HG03025 (cell line): Measurements from ENCODE around the gene NLRC5.

Experiments
- ATAC-seq: cut with Tn5 transposase; IDR thresholded peaks from one replicate; pipeline ENCODE4 v1.9.1; 2021; ENCODE audit warnings: mild to moderate bottlenecking, moderate library complexity; ENCODE audit not compliant: unreplicated experiment, low FRiP score

The NLRC5 gene, protein sequence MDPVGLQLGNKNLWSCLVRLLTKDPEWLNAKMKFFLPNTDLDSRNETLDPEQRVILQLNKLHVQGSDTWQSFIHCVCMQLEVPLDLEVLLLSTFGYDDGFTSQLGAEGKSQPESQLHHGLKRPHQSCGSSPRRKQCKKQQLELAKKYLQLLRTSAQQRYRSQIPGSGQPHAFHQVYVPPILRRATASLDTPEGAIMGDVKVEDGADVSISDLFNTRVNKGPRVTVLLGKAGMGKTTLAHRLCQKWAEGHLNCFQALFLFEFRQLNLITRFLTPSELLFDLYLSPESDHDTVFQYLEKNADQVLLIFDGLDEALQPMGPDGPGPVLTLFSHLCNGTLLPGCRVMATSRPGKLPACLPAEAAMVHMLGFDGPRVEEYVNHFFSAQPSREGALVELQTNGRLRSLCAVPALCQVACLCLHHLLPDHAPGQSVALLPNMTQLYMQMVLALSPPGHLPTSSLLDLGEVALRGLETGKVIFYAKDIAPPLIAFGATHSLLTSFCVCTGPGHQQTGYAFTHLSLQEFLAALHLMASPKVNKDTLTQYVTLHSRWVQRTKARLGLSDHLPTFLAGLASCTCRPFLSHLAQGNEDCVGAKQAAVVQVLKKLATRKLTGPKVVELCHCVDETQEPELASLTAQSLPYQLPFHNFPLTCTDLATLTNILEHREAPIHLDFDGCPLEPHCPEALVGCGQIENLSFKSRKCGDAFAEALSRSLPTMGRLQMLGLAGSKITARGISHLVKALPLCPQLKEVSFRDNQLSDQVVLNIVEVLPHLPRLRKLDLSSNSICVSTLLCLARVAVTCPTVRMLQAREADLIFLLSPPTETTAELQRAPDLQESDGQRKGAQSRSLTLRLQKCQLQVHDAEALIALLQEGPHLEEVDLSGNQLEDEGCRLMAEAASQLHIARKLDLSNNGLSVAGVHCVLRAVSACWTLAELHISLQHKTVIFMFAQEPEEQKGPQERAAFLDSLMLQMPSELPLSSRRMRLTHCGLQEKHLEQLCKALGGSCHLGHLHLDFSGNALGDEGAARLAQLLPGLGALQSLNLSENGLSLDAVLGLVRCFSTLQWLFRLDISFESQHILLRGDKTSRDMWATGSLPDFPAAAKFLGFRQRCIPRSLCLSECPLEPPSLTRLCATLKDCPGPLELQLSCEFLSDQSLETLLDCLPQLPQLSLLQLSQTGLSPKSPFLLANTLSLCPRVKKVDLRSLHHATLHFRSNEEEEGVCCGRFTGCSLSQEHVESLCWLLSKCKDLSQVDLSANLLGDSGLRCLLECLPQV (N-terminal part only)

DNA sequence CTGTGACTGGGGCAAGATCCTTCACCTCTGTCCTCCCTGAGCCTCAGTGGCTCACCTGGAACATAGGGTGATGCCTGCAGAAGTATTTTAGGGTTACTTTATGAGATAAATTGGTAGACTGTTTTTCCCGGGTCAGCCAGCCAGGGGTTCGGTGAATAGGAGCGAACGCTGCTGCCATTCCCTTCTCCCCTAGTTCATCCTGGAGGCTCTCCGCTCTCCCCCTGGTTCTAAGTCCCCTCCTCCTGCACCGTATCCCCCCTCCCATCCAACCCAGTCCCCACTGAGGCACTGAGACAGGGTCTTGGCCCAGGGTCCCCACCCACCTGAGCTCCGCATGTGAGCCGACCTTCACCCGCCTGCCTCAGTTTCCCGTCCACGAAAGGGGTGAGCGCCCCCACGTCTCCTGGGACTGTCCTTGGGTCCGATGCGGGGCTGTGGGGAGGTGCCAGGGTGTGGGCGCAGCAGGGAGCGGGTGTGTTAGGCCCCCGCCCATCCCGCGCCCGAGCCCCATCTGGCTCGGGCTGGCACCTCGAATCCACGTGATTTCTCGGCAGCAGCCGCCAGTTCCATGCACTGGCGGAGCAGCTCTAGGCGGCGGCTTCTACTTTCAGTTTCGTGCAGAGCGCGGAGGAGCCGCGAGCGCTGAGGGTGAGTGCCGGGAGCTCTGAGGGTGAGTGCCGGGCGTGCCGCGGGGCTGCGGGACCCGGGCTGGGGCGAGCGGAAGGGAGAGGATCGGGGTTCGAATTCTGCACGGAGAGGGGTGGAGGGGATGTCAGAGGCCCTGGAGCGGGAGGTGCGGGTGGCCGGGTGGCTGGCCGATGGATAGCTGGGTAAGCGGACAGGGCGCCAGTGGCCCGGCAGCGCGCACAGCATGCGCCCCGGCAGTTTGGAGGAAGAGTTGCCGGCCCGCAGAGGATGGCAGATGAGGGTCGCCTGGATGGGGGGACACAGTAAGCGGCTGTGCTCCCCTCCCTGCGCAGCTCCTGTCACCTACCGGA, at the start of gene NLRC5:
Gene NLRC5, plus strand, starts transcription at position 610 of the 998 bp plus-strand sequence. CDS start 31,156 bp downstream, outside the sequence.
- peak; percentile 65 for ATAC-seq

DNA sequence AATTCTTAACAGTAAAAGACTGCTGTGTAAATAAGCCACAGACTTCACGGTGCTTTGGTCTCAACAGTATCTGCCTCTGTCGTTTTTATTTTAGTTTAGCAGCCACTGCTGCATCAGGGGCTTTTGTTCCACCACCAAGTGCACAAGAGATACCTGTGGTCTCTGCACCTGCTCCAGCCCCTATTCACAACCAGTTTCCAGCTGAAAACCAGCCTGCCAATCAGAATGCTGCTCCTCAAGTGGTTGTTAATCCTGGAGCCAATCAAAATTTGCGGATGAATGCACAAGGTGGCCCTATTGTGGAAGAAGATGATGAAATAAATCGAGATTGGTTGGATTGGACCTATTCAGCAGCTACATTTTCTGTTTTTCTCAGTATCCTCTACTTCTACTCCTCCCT, 49.6 kb upstream of the NLRC5 start:
- ATAC-seq, result no peak

DNA sequence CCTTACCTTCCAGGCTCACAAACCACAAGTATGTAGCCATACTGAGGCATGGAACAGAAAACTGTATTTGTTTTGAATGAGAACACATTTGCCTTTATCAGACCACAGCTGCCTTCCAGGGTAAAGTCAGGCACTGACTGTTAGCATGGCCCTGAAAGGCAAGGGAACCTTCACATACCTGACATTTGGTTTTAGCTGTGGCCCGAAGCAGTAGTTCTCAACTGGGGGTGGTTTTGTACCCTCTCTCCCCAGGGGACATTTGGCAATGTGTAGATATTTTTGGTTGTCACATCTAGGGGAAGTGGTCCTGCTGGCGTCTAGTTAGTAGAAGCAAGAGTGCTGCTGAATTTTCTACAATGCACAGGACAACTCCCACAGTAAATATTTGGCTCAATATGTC, 48.3 kb upstream of the NLRC5 start:
- no peak for ATAC-seq

DNA sequence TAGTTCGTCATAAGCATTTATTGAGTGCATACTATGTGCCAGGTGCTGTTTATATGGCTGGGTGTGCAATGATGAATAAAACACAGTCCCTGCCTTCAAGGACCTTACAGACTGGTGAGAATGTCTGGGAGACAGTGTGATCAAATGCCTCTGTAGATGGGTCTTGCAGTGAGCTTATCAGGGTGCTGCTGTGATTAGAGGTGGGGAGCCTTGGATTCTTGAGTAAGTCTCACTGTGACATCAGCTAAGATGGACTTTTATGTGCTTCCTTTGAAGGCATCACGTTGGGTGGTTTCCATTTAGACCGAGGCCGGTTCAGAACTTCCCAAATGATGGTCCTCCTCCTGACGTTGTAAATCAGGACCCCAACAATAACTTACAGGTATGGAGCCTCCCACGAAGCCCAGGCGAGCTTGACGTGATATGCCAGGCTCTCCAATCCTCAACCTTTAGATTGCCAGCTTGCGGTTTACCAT, 47.5 kb upstream of the NLRC5 start:
- ATAC-seq, result no peak

DNA sequence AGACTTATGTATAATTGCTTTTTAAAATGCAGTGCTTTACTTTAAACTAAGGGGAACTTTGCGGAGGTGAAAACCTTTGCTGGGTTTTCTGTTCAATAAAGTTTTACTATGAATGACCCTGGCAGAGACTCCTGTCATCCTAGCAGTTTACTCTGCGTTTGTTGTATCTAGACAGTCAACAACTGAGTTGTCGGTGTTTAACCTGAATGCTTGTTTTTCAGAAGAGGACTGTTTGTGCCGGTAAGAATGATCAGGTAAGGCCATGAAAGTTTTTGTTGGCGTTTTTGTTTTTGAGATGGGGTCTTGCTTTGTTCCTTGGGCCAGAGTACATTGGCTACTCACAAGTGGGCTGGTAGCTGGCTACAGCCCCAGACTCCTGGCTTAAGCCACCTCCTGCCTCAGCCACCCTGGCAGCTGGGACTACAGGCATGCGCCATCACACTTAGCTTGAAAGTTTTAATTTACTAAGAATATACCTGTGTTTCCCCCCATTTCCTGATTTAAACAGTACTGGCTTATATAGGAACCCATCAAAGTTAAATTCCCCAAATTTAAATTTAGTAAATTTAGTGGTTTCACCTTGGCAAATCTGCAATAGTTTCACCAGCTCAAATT, 45.5 kb upstream of the NLRC5 start:
- ATAC-seq, result no peak

DNA sequence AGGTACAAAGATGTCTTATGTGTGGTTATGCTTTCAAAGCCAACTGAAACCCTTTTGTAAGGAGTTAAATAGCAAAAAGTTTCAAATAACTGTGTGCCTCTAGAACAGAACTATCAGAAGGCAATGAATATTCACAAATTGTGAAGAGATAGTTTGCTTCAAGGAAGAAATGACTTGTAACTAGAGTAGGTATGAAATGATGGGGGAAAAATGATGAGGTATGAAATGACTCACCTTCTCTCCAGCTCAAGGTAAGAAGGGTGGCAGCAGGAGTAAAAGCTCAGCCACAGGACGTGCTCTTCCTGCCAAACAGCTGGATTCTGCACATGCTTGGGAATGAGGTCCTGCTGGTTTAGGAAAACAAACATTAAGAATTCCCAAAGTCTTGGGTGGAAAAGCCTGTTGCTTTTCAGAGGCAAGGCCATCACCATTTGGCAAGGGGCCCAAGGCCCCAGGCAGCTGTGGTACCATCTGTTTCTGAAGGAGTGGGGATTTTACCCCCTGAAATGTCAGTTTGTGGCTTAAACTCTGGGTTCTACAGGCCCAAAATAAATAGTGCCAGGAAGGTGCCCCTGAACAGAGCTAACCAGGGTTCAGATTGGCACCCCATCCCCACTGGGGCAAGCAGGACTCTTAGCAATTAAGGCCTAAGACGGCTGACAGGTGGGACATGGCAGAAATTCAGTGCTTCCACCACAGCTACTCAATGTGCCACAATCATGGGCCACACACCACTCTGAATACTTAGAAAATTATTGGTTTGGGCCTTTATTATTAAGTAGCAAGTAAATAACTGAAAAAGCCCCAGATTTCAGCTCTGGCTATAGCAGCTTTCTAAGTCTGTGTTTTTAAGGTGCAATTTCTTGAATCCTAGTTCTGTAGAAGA, 44.2 kb upstream of the NLRC5 start:
- ATAC-seq, result no peak

DNA sequence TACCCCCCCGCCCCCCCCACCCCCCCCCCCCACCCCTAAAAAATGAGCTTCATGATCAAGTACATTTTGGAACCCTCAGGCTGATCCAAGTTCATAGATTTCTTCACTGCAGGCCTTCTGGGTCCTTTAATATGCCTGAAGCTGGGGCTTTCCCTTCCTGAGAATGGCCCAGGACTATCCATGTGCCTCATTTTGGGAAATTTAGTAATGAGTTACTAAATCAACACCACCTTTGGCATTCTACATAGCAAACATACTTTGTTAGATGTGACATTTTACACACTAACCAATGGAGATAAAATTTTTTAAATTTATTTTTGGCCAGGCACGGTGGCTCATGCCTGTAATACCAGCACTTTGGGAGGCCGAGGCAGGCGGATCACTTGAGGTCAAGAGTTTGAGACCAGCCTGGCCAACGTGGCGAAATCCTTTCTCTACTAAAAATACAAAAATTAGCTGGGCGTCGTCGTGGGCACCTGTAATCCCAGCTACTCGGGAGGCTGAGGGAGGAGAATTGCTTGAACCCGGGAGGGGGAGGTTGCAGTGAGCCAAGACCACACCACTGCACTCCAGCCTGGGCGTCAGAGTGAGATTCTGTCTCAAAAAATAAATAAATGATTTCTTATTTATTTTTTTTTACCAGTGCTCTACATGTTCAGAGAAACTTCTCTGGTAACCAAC, 43.4 kb upstream of the NLRC5 start:
- ATAC-seq, result no peak

DNA sequence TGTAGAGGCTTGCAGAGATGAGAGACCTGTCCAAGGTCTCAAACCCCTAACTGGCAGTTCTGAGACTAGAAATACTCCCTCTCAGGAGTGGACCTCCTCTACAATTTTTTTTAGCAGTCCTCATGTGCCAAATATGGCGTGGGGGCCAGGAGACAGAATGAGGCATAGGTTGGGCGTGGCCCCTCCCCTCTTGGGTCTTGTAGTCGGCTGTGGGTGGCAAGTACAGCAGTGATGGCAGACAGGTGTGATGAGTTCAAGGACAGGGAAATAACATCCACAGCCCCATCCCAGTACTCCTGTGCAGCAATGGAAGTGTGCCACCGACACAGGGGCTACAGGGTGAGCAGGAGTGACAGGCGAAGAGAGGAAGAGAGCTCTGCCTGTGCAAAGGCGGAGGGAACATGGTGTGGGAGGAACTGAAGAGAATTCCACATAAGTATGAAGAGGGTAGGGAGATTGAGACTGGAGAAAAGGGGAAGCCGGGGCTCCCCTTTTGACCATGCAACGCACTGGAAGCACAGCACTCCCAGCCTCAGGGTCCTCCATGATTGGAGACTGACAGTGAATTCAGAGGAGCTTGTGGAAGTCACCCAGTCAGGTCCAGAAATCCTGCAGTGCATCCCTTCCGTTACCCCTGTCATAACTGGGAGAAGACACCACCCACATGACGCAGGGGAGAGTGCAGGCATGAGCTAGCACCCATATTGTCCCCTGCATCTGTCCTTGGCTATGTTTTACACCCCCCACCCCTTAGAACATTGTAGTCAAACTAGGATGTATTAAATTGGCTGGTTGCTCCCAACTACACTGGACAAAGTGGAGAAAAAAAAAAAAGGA, 42.4 kb upstream of the NLRC5 start:
- no peak for ATAC-seq

DNA sequence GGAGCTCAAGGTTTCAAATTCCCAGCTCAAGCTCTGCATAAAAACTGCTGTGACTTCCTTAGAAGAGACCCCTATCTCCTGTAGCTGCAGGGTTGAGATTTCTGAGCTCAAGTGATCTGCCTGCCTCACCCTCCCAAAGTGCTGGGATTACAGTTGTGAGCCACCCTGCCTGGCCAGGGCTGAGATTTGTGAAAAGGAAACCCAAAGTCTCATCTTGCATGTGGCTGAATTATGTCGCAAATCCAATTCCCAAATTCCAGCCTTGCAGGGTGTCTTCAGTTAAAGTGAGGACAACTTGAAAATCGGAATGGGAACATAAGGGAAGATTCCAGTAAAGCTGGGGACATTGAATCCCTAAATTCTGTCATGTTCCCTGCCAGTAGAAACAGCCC, 41.8 kb upstream of the NLRC5 start:
- ATAC-seq, result no peak

DNA sequence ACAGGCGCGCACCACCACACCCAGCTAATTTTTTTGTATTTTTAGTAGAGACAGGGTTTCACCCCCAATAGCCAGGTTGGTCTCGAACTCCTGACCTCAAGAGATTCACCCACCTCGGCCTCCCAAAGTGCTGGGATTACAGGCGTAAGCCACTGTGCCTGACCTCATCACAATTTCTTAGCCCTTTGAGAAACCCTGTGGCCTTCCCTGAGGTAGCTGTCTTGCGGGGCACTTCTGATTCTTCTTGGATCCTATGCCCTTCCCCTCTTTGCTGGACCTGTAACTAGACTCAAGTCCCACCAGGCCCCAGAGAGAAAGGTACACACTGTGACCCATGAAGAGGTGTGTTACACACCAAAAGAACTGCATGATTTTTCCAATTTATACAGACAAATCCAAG, 41.1 kb upstream of the NLRC5 start:
- no peak for ATAC-seq

DNA sequence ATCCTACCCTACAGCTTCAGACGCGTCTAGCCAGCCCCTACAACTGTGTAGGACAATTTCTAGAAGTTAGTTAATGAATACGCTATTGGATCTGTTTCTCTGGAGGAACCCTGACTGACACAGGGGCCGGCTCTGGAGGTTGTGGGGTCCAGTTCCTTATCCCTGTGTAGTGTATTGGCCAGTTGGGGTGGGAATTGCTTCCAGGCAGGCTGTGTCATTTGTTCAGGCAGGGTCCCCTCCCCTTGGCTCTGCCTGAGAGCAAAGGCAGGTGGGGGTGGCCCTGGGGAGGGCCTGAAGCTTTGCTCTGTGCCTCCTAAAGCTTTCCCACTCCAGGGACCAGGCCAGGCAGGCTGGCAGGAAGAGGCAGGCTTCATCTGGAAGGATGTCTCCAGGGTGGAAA, 39.3 kb upstream of the NLRC5 start:
- no peak for ATAC-seq

DNA sequence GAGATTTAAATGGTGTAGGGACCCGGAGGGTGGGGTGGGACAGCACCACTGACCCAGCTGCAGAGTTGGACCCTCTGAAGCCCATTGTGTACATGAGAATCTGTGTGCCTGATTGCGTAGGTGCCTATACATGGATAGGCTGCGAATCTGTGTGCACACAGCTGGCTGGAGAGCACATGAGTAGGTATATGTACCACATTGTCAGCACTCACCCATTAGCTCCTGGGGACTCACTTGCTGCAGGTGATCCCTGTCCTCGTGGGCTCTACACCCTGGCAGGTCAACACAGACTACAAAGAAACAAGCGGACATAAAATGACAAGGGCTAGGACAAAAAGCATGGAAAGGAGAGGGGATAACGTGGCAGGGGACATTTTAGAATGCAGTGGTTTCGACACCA, 38.9 kb upstream of the NLRC5 start:
- no peak for ATAC-seq

DNA sequence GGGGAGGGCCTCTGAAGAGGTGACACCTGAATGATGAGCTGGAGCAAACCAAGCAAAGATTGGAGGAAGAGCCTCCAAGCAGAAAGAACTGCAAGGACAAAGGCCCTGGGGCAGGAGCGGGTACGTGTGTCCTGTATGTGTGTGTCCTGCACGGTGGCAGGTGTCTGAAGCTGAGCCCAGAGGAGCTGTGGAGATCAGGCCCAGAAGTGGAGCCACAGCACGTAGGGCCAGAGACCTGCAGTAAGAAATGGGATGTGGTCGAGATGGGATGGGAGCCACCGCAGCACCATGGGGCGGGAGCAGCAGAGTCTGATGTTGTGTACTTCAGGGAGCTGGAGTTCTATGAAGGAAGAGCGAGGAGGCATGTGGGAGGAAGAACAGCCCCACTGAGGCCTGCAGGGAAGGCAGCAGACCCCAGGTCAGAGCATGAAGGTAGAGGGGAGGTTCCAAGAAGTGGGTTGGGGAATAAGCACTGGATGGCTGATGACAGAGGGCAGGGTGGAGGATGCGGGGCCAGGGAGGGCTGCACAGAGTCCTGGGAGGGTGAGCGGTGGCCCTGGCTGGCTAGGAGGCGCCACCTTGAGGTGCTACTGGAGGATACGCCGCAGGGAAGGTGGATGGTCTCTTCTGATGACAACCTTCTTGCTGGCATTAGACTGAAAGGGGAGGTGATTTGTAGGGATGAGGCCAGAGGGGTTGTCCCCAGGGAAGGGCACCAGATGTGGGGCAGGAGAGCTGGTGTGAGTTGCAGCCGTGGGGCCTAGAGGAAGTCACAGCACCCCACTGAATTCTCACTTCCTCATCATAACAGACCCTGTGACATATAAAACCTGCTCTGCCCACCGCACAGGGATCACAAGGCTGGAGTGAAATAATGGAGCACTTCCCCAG, 38.2 kb upstream of the NLRC5 start:
- peak; percentile 50 for ATAC-seq

DNA sequence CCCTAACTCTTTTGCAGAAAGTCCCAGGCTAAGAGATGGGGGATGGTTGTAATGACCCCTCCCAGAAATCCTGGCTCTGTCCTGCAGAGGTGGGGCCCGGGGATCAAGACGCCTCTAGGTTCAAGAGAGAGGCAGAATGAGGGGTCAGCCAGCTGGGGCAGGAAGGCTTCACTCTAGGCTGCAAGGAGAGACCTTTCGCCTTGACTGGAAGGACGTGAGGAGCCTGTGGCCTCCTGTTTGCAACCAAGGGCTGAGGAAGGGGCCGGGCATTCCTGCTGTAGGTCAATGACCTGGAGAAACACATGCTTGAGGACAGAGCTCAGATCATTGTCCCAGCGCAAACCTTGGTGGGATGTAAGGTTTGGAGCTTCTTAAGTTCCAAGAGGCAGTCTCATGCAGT, 36.4 kb upstream of the NLRC5 start:
- ATAC-seq, result no peak

DNA sequence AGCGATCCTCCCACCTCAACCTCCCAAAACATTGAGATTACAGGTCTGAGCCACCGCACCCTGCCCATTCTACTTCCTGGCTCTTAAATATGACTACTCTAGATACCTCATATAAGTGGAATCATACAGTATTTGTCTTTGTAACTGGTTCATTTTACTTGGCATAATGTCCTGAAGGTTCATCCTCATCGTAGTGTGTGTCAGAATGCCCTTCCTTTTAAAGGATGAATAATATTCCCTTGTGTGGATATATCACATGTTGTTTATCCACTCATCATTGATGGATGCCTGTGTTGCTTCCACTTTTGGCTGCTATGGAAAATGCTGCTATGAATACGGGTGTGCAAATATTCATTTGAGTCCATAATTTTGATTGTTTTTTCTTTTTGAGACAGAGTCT, 33.3 kb upstream of the NLRC5 start:
- ATAC-seq, result no peak

DNA sequence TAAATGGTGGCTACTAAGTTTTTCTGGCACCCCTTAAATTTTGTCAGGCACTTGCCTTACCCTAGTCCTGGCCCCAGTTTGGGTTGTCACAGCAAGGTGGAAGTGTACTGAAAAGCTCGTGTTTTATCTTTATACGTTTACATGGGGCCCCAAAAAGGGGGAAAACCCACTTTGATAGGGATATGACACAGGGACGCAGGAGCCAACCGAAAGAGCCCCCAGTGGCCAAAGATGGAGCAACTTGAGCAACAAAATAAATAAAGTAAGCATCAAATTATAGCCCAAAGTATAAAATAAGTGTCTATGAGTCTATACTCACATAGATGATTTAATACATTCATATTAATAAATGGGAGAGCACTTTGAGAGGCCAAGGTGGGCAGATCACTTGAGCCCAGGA, 32.6 kb upstream of the NLRC5 start:
- no peak for ATAC-seq
